ENCODE results near the gene WNT11.
A peak's percentile ranks its signal among the peaks of the same experiment; 100 is the strongest.

WNT11 gene

GRCh38 chr11:76152086-76152681 is 54.1 kb downstream of the WNT11 start:
- peak; percentile 76 for DNase-seq

DNA sequence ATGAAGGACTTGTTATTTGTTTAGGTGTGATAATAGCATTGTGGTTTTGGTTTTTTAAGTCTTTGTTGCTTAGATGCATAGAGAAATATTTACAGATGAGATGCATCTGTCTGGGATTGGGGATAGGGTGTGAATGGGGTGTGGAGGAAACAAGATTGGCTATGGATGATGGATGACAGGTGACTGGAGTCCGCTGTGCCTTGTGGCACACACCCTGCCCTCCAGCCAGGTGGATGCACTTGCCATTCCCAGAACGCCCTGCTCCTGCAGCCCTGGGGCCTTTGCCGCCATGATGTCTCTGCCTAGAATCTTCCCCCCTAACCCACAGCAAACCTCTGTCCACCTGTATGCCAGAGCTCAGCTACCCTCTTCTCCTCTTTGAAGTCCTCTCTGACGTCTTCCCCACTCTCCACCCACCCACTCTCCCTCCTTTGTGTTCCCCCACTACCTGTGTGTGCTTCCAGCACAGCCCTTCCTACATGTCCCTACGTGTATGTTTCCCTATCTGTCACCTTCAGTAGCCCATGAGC is 54.7 kb downstream of the WNT11 start:
- no peak for DNase-seq

DNA sequence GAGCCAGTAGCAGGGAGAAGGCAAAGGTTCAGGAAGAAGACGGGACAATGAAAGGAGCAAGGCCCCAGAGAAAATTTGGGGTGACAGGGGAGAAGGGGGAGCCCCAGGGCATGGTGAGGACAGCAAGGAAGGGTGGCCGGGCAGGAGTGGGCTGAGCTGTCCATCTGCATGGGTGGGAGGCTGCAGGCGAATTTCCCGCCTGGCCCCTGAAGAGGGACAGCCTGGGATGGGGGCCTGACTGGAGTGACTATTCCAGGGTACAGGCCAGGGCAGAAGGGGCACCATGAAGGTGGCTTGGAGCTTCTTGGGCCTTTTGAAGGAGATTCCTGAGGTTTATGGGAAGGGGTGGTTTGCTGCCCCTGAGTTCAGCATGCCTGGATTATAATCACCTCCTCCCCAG is 56.2 kb downstream of the WNT11 start:
- DNase-seq, result no peak

- no peak for DNase-seq
These were observed 56.6 kb downstream of the WNT11 start for GRCh38 chr11:76149713-76150112.

DNA sequence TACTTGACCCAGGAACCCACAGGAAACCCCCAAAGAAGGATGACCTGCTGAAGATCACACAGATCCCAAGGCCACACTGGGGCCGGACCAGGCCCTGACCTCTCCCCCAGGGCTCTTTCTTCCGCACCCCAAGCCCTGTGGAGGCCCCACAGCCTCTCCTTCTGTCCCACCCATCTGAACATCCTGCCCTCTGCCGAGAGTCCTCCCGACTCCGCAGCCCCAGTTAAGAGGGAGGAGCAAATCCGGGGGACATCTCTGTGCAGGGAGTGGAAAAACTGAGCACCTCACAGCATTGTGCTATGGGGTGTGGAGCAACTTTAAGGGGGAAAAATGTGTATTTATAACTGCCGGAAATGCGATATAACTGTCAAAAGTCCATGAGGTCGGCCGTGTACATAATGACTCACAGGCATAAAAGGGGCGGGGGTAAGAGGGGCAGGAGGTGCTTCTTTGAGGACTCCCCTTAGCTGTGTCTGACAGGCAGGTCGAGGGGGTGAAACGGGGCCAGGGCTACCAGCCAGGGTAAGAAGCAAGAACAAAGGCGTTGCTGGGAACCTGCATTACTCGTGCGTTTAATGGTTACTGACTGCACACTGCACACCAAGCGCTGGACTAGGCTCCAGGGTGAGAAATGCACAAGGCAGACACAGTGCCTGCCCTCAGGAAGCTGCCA is 57.2 kb downstream of the WNT11 start:
- DNase-seq, result no peak

DNA sequence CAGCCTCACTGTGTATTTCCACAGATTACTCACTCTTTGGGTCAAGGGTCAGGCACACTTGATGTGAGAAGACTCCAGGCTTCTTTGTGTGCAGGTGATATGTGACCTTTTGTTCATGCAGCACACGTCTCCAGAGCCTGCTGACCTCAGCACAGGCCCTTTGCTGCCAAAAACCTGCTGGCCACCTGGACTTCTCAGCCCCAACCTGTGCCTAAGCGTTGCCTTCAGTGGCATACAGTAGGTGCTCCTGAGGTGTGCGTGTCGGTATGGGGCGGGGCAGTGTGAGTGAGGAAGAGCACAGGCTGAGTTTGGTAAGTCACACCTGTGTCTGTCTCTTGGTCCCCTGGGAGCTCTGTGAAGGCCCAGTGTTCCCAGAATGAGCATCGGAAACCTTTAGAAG is 58.1 kb downstream of the WNT11 start:
- no peak for DNase-seq

- DNase-seq, result no peak
These were observed 59.1 kb downstream of the WNT11 start for GRCh38 chr11:76147106-76147740.

DNA sequence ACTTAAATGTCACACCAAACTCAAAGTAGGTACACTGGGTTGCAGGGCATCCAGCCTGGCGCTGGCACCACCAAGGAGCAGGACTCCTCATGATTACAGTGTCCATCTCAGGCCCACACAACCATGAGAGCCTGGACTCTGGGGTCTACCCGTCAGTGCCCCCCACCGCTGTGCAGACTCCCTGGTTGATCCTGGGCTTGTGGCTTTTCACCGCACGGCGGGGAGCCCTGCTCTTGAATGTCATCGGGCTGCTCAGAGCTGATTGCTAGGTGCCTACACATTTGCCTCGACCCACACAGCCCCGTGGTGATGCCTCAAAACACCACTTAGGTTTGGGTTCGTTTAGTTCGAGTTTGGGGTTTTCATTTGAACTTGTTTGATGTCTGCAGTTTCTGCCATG is 63.0 kb downstream of the WNT11 start:
- DNase-seq, result no peak

DNA sequence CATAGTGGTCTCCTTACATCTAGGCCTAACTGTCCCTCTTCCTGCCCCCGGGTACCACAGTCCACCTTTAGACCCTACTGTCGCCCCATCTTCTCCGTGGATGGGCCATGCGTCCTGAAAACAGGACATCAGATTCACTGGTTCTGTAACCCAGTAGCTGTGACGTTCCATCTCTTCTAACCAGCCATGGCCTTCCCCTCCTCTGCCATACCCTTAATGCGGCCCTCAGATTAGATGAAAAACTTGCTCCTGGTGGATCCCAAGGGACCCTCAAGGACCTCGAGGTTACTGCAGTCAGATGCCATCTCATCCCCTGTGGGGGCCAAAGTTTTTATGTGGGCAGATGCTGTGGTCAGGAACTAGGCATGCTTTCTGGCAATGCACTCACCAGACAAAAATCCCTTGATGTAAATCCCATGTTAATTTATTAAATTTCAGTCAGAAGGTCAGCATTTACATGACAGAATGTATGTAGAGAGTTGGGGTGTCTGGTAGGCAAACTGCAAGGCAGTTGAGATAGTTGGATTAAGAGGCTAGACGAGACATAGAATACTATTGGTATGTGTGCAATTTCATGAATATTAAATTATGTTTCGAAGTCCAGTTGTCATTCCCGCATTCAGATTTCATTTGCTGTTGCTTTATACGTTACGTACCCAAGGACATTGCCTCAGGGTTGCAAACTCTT is 64.3 kb downstream of the WNT11 start:
- no peak for DNase-seq

DNA sequence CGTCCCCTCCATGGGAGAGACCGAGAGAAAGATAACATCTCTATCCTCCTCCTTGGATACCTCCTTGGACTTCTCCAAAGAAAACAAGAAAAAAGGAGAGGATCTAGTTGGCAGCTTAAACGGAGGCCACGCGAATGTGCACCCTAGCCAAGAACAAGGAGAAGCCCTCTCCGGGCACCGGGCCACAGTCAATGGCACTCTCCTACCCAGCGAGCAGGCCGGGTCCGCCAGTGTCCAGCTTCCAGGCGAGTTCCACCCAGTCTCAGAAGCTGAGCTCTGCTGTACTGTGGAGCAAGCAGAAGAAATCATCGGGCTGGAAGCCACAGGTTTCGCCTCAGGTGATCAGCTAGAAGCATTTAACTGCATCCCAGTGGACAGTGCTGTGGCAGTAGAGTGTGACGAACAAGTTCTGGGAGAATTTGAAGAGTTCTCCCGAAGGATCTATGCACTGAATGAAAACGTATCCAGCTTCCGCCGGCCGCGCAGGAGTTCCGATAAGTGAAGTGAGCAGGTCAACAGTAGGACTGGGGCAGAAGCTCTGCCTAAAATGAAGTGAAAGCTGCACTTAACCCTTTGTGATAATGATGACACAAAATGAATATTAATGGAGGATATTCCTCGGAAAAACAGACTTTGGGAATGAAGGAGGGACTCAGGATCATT is 65.3 kb downstream of the WNT11 start:
- no peak for DNase-seq

GRCh38 chr11:76139314-76139713 is 67.0 kb downstream of the WNT11 start:
- DNase-seq, result no peak

All from CD4-positive, alpha-beta T cell treated with Interleukin-21 for 1 hour (primary cell).